Ureter (tissue), 1 donor: ENCODE results near the gene MAML3. TPM values are rescaled to one million over a fixed set of nuclear protein-coding genes. Genes with fewer than 3 reads are reported as not detected.

Experiments used
- DNase-seq: peaks from one replicate; pipeline ENCODE4 v3.0.0-alpha.2; 2020; ENCODE audit warnings: low spot score
- total RNA-seq: library from RNA; stranded (reverse); gene quantifications from one replicate; pipeline ENCODE4 v1.2.4, GENCODE V29; 2023
- donor health status: DM: yes; HTN: yes; CAD: no.

MAML3 gene
- total RNA-seq, 1 donor from 2014 or later = 23.4 TPM

GRCh38 chr4:139690419-139690818 lies 463.6 kb downstream of the MAML3 start:
- no peak for DNase-seq

DNA sequence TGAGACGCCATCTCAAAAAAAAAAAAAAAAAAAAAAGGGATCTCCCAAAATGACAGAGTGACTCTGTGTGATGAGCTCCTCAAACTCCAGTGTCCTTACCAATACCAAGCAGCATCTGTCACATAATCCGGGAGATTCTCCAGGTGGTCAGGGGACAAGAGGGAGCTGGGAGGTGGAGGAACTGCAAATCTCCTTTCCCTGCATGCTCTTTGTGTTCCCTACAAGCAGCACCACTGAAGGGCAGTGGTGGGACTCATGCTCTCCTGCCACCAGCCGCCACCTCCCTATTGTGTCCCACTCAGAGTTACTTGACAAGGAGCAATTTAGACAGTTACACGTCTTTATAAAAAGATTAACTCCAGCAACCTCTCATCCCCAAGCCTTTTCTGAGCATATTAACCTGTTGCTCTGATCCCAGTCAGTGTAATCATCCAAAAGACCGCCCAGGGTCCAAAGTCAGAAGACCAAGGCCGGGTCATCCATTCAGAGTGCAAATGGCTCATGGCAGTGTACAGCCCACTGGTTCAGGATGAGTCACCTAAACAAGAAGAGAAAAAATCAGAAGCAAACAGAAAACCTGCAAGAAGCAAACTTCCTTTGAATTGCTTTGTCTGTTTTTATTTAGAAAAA lies 464.8 kb downstream of the MAML3 start:
- no peak for DNase-seq

DNA sequence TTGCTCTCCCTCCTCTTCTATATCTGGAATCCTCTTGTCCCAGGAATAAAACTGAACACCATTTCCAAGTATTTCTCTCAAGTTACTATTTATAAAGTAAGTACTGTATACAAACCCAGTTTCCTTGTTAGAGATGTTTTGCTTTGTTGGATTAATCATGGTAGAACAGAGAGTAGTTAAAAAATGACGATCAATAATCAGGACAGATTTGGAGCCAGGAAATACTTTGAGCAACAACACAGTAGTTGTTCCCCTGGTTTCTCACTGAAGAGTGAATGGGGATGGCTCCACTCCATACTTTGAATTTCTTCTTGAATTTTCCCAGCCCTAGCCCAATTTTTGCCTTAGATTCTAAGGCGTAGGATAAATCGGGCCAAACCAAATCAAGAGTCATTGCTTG lies 467.0 kb downstream of the MAML3 start:
- no peak for DNase-seq

- no peak for DNase-seq
These were observed 467.9 kb downstream of the MAML3 start for GRCh38 chr4:139686130-139686529.

DNA sequence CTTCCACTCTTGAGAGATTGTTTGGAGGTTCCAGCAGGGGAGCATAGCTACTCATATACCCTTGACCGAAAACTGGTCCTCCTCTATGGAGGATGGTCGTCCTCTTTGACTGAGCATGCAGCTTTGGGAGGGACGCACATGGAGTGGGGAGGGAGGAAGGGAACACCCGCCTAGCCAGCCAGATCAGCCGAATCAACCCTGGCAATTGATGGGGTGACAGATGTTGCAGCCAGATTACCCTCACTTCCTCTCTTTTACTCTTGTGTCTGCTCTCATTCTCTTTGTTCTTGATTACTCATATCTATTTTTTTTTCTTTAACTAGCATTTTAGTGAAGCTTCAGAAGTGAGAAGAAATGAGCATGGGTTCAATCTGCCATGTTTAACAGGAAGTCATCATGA lies 468.8 kb downstream of the MAML3 start:
- DNase-seq = no peak

DNA sequence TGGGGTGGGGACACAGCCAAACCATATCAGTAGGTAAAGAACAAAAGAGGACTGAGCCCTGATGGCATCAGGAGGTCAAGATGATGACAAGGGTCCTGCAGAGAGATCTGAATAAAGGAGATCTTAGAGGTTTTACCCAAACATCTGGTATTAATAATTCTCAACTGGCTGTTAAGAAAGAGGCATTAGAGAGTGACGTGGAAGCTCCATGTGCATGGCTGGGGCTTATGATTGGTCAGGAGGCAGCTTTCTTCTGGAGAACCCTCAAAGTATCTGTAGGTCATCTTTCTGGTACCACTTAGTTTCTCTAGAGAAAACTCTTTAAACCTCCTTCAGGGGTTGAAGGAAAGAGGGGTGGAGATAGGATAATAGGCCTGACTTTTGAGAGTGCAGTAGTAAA lies 469.6 kb downstream of the MAML3 start:
- no peak for DNase-seq

DNA sequence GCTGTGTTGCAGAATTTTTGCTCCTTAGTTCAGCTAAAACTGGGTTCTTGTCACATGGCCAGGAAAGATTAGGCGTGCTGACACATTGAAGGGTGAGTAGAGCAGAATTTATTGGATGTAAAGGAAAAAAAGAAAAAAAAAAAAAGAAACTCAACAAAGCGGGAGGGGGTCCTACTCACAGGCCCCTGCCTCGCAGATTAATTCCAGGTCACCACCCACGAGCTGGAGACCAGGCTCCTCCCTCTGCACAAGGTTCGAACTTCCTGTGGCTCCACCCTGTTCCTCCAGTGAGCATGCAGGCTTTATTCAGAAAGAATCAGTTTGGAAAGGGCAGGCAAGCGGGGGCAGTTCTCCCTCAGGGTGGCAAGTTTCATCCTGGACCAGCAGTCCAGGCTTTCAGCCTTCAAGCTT lies 471.2 kb downstream of the MAML3 start:
- no peak for DNase-seq

GRCh38 chr4:139682309-139682708 lies 471.7 kb downstream of the MAML3 start:
- no peak for DNase-seq

DNA sequence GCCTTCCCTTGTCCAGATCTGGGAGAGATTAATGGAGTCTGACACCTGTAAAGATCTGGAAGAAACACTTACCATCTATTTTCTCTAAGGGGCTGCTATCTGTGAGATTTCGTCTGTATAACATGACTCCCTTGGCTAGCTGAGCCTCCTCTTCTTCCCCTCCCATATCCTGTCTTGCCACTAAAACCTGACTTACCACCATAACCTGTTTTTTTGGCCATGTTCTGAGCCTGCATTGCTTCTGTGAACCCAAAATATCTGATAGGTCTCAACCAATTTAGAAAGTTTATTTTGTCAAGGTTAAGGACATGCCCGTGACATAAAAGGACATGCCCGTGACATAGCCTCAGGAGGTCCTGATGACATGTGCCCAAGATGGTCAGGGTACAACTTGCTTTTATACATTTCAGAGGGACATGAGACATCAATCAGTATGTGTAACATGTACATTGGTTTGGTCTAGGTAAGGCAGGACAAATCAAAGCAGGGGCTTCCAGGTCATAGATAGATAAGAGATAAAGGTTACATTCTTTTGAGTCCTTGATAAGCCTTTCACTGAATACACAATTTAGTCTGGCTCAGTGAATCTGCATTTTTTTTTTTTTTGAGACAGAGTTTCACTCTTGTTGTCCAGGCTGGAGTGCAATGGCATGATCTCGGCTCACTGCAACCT lies 476.9 kb downstream of the MAML3 start:
- DNase-seq = no peak

GRCh38 chr4:139676365-139676764 lies 477.6 kb downstream of the MAML3 start:
- no peak for DNase-seq

DNA sequence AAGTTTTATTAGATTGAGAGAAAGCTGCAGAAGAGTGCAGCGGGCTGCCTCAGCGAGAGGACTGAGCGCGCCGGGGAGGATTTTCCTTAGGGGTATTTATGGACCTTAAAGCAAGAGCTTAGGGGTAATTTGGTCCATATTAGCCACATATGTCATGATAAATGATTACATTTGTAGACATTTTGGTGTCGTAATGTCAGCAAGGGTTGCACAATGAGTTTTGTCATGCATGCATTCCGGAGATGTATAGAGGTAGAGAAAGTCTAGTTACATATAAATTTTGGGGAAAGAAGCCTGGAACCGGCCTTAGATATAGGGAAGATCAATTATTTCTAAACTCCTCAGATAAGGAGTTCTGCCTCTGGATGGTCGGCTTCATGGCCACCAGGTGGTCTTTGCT lies 478.3 kb downstream of the MAML3 start:
- DNase-seq = no peak

DNA sequence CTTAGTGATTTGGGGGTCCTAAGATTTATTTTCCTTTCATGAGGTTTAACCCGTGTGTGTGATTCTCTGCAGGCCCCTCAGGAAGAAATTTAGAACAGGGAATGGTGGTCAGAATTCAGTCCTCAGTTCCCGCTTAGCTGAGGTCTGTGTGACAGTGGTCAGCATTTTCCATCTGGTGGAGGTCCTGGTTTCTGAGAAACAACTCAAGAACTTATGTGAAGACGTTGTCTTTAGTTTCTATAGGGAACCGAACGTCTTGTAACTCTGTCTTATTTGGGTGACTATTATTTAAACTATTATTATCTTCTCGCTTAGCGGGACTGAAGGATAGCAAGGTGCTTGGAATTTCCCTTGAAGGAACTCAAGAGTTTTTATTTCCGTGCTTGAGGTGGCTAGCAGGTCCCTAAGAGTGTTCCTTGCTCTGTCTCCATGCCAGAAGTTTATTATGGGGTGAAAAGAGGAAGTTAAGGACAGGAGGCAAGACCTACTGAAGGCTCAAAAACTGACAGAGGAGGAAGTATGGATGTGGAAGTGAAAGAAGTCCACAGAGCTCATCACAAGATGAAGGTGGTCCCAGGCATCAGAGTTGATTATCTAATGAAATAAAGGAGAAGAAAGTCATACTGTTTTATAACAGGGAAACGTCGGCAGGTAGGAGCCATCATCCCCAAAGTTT lies 479.0 kb downstream of the MAML3 start:
- no peak for DNase-seq

- DNase-seq = no peak
These were observed 481.3 kb downstream of the MAML3 start for GRCh38 chr4:139672732-139673131.

- DNase-seq = no peak
These were observed 481.8 kb downstream of the MAML3 start for GRCh38 chr4:139672215-139672614.

- DNase-seq = no peak
These were observed 483.2 kb downstream of the MAML3 start for GRCh38 chr4:139670775-139671174.

GRCh38 chr4:139669890-139670289 lies 484.1 kb downstream of the MAML3 start:
- no peak for DNase-seq

DNA sequence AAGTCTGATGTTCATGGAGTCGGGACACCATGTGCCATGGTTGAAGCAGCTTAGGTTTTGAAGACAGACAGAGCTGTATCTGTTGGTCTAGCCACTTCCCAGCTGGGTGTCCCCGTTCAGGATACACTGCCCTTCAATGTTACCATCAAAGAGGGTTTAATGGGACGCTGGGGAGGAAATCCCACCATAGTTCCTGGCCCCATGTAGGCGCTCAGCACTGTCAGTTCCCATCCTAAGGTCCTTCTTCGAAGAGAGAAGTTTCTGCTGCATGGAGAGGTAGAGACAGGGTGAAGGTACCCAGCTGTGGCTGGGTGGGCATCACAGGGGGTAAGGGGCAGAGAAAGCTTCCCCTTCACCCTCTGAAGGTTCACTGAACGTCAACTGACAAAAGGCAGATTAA lies 484.6 kb downstream of the MAML3 start:
- no peak for DNase-seq

- DNase-seq = no peak
These were observed 485.3 kb downstream of the MAML3 start for GRCh38 chr4:139668658-139669201.

DNA sequence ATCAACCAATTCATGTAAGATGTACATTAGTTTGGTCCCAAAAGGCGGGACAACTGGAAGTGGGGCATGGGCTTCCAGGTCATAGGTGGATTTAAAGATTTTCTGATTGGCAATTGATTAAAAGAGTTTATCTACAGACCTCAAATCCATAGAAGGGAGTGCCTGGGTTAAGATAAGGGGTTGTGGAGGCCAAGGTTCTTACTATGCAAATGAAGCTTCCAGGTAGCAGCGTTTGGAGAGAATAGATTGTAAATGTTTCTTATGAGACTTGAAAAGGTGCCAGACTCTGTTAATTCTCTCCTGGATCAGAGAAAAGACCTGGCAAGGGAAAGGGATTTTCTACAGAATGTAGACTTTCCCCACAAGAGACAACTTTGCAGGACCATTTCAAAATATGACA lies 485.9 kb downstream of the MAML3 start:
- no peak for DNase-seq
